ENCODE results near the gene GOLGA5. TPM values are rescaled to one million over a fixed set of nuclear protein-coding genes. Genes with fewer than 3 reads are reported as not detected.
"Not testable (repeated sequence)": the region's sequence is repeated elsewhere in the genome, so short reads cannot be mapped to it uniquely, and the experiment has no call there.

The GOLGA5 gene
- total and polyA plus RNA-seq, 11 donors: 18.1 to 25.9 (median 22.9) TPM

DNA sequence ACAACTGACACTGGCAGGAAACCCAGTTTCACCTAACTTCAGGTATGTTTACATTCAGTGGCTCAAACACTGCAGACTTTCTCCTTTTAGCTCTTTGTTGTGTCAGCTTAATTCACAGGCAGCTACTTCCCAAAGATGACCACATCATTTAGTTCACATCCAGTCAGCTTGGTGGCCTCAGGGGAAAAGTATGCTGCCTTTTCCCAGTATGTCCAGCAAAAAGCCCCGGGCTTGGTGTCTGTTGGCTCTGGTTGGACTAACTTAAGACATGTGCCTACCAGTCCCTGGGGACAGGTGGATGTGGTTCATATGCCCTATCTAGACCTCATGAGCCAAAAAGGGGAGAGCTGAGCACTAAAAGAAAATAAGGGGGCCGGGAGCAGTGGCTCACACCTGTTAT, 56.4 kb downstream of the GOLGA5 start:
- no peak for TF ChIP-seq POLR2A (IDR thresholded peaks at IDR 0.05)
- TF ChIP-seq, protein P1, sequence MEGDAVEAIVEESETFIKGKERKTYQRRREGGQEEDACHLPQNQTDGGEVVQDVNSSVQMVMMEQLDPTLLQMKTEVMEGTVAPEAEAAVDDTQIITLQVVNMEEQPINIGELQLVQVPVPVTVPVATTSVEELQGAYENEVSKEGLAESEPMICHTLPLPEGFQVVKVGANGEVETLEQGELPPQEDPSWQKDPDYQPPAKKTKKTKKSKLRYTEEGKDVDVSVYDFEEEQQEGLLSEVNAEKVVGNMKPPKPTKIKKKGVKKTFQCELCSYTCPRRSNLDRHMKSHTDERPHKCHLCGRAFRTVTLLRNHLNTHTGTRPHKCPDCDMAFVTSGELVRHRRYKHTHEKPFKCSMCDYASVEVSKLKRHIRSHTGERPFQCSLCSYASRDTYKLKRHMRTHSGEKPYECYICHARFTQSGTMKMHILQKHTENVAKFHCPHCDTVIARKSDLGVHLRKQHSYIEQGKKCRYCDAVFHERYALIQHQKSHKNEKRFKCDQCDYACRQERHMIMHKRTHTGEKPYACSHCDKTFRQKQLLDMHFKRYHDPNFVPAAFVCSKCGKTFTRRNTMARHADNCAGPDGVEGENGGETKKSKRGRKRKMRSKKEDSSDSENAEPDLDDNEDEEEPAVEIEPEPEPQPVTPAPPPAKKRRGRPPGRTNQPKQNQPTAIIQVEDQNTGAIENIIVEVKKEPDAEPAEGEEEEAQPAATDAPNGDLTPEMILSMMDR (IDR thresholded peaks at IDR 0.05): no peak
- Histone ChIP-seq H3K4me1 (peaks cover 0 to 20% (median 1%) of the 10 kb centered on the region in 12 donors), H3K27ac (no peak overlapping the region), H3K36me3 (no peaks in the 10 kb centered on the region), H3K27me3 (no peaks in the 10 kb centered on the region), H3K4me3 (no peak overlapping the region), H3K9me3 (peaks cover 0 to 7% (median 0%) of the 10 kb centered on the region in 12 donors)
- intact Hi-C loops (cut with DNase I): no loop called here
- WGBS, 4 donors: 75 to 81% (median 77%) methylated on average over 2 of the region's 2 CpGs
- no peak for DNase-seq
- ATAC-seq: no peak

DNA sequence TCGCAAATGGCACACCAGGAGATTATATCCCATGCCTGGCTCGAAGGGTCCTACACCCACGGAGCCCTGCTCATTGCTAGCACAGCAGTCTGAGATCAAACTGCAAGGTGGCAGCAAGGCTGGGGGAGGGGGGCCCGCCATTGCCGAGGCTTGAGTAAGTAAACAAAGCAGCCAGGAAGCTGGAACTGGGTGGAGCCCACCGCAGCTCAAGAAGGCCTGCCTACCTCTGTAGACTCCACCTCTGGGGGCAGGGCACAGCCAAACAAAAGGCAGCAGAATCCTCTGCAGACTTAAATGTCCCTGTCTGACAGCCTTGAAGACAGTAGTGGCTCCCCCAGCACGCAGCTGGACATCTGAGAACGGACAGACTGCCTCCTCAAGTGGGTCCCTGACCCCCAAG, 59.0 kb downstream of the GOLGA5 start:
- DNase-seq; H3K4me1 ChIP-seq; H3K9me3 ChIP-seq; ATAC-seq; H3K27ac ChIP-seq; intact Hi-C loops (cut with DNase I); H3K27me3 ChIP-seq; H3K36me3 ChIP-seq; H3K4me3 ChIP-seq: not testable (repeated sequence)
- 74 to 84% (median 82%) methylated on average over 6 to 8 of the region's 8 CpGs for WGBS, 4 donors

DNA sequence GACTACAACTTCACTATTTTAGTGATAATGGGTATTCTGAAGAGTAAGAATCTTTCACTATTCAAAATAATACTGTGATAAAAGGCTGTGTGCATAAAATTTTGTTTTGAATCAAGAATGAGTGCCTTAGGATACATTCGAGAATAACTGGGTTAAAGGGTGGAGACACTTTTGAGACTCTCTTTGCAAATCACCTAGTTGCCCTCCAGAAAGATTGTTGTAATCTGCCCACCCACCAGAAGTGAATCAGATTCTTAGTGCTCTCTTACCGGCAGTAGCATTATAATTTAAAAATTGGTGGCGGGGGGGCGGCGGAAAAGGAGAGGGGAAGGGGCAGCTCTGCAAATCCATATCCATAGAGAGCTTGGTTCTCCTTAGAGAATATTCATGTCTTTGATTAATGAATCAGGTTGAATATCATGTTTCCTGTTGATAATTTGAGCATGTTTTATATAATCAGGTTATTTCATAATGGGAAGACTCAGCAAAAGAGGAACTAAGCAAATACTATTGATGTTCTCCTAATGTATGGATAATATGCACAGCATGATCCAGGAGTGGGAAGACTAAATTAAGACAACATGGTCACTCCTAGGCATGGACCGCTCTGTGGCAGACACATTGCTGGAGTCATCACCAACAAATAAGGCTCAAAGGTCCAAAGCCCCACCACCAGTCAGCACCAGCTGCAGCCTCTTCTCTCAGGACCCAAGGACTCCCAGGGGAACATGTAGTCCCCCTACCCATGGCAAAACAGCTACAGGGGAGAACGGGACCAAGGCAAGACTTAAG, 66.1 kb downstream of the GOLGA5 start:
- ATAC-seq (no peak), DNase-seq (no peak)
- H3K27me3 ChIP-seq: no peaks in the 10 kb centered on the region
- 82 to 93% (median 87%) methylated on average over 7 of the region's 7 CpGs for WGBS, 4 donors
- peaks cover 0 to under 1% (median 0%) of the 10 kb centered on the region in 12 donors for H3K9me3 ChIP-seq
- no peak overlapping the region for H3K27ac ChIP-seq
- no peak for TF ChIP-seq POLR2A (IDR thresholded peaks at IDR 0.05)
- TF ChIP-seq, protein P1 (IDR thresholded peaks at IDR 0.05): no peak
- no peaks in the 10 kb centered on the region for H3K36me3 ChIP-seq
- intact Hi-C loops (cut with DNase I): no loop called here
- no peaks in the 10 kb centered on the region for H3K4me1 ChIP-seq
- H3K4me3 ChIP-seq: no peak overlapping the region

DNA sequence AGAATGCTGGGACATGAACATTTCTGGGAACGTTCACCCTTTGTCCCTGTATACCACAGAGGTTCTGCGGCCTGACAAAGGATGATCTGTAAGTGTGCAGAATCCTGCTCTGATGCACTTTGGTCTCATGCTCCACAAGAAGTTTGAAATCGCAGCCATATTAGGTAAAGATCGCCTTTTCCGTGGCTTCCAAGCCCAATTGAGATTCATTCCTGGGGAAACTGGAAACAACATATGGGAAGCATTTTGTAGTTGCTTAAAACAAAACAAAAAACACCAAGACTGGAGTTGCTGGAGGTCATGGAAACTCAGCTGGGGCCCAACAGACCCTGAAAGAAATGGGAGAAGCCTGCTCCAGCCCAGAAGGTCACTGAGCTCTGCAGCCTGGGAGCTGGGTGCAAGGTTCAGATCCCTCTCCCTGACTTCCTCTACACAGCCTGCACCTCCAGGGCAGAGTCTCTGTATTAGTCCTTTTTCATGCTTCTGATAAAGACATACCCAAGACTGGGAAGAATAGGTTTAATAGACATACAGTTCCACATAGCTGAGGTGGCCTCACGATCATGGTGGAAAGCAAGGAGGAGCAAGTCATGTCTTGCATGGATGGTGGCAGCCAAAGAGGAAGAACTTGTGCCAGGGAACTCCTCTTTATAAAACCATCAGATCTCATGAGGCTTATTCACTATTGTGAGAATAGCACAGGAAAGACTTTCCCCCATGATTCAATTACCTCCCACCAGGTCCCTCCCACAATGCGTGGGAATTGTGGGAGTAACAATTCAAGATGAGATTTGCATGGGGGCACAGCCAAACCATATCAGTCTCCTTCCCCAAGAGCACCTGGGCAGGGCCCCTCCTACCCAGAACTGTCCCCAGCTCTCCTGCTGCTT, 68.0 kb downstream of the GOLGA5 start:
- intact Hi-C loops (cut with DNase I): no loop called here

More for the DNA sequence above, 68.0 kb downstream of the GOLGA5 start:
- no peak overlapping the region for H3K4me3 ChIP-seq
- TF ChIP-seq, protein P1 (IDR thresholded peaks at IDR 0.05): no peak
- TF ChIP-seq POLR2A (IDR thresholded peaks at IDR 0.05): no peak
- DNase-seq (no peak), ATAC-seq (no peak)
- peaks cover 0 to 12% (median 0%) of the 10 kb centered on the region in 12 donors for H3K9me3 ChIP-seq
- no peak overlapping the region for H3K27ac ChIP-seq
- no peaks in the 10 kb centered on the region for H3K4me1 ChIP-seq
- 77 to 90% (median 82%) methylated on average over 6 to 7 of the region's 7 CpGs for WGBS, 4 donors
- H3K36me3 ChIP-seq: no peaks in the 10 kb centered on the region
- peaks cover 0 to 2% (median 0%) of the 10 kb centered on the region in 9 donors for H3K27me3 ChIP-seq
